GM18909 (cell line): ENCODE data around the gene DNAAF6.

Source experiments
- ATAC-seq: cut with Tn5 transposase; IDR thresholded peaks from one replicate; pipeline ENCODE4 v1.9.1; 2021; ENCODE audit warnings: mild to moderate bottlenecking; ENCODE audit not compliant: unreplicated experiment, poor library complexity

DNAAF6 gene

DNA sequence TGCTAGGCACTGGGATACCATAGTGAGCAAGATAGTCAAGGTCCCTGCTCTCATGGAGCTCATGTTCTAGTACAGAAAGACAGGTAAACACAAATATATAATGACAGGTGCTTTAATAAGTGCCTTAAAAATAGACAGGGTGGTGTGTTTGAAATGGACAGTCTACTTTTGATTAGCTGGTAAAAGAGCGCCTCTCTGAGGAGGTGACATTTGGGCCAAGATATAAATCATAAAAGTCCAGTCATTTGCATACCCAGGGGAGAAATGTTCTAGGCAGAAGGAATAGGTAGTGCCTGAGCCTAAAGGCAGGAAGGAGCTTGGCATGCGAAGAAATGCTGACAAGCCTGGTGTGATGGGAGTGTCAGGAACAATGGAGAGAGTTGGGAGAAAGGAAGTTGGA, 83.6 kb downstream of the DNAAF6 start:
- no peak for ATAC-seq

- no peak for ATAC-seq
Observed at GRCh38 chrX:107293056-107293455, 86.6 kb downstream of the DNAAF6 start.
